HCT116 (cell line): Measurements from ENCODE around the gene DMBT1. TPM values are rescaled to one million over a fixed set of nuclear protein-coding genes. Genes with fewer than 3 reads are reported as not detected.
"Not testable (repeated sequence)": the region's sequence is repeated elsewhere in the genome, so short reads cannot be mapped to it uniquely, and the experiment has no call there.

Experiments used
- ATAC-seq: fragments of 200-7000 bp; cut with Tn5 transposase; 2 replicates; pipeline ENCODE4 v1.9.1; 2020; ENCODE audit warnings: mild to moderate bottlenecking, moderate library complexity
- BruUV-seq: library from RNA; stranded (reverse); fragments of 400-500 nt; replicated peaks from 2 replicates; lab custom pipeline; 2021; lab: Mats Ljungman, UMichigan
- CTCF ChIA-PET: fragments of 300-600 bp; sonication (Branson Sonifier 250); formaldehyde crosslinking; loops from one replicate; lab custom pipeline; 2021; ENCODE audit warnings: antibody characterized with exemption; lab: Charles Lee
- POLR2A ChIA-PET: fragments of 300-600, 350-600 bp; sonication (Branson Sonifier 250); formaldehyde crosslinking; loops from one replicate; lab custom pipeline; 2021; ENCODE audit warnings: antibody characterized with exemption; lab: Charles Lee
- RAD21 ChIA-PET, 2 experiments: fragments of 300-600 bp; sonication (Branson Sonifier 250); formaldehyde crosslinking; loops; one replicate each; lab custom pipeline; 2023; ENCODE audit warnings: low total read pairs in 2 of 2; ENCODE audit not compliant: uncharacterized antibody in 2 of 2, unreplicated experiment in 2 of 2, low non-redundant PET in 1 of 2; lab: Charles Lee
- DNase-seq: peaks from one replicate; pipeline ENCODE4 v3.0.0-alpha.2; 2010; ENCODE audit warnings: low read depth, low spot score
- H2AFZ ChIP-seq: fragments of 200-600 bp; shearing (Covaris generic), sonication (generic); 2 replicates; pipeline ENCODE4 v1.6.1; 2017; ENCODE audit warnings: low read depth, mixed run types, mixed read lengths, antibody characterized with exemption, low read length; ENCODE audit not compliant: poor library complexity, severe bottlenecking
- H3K27ac ChIP-seq: 2 replicates; pipeline ENCODE4 v1.5.1; 2012; ENCODE audit warnings: low read depth, low read length
- H3K27me3 ChIP-seq: fragments of 200-600 bp; sonication (generic); 2 replicates; pipeline ENCODE4 v1.6.1; 2016; ENCODE audit warnings: mixed run types, low read length, mixed read lengths; ENCODE audit not compliant: insufficient read depth
- H3K36me3 ChIP-seq, 2 experiments: fragments of 200-500 bp in 1 of 2; fragments of 200-600 bp in 1 of 2; sonication (Bioruptor generic) in 1 of 2; sonication (generic) in 1 of 2; 2 replicates each; pipeline versions ENCODE4 v1.5.1 to v1.6.1; 2014 to 2016; ENCODE audit warnings: low read length in 2 of 2, inconsistent platforms in 1 of 2, mixed read lengths in 1 of 2, mixed run types in 1 of 2; ENCODE audit not compliant: insufficient read depth in 2 of 2, control insufficient read depth in 1 of 2
- H3K4me1 ChIP-seq, 2 experiments: fragments of 200-600 bp in 1 of 2; sonication (generic) in 1 of 2; 2 replicates each; pipeline versions ENCODE4 v1.5.1 to v1.6.1; 2012 to 2017; ENCODE audit warnings: low read length in 2 of 2, inconsistent platforms in 1 of 2, mild to moderate bottlenecking in 1 of 2, mixed read lengths in 1 of 2, mixed run types in 1 of 2, moderate library complexity in 1 of 2; ENCODE audit not compliant: insufficient read depth in 2 of 2, control insufficient read depth in 1 of 2
- H3K4me2 ChIP-seq: fragments of 200-600 bp; sonication (generic); 2 replicates; pipeline ENCODE4 v1.6.1; 2017; ENCODE audit warnings: mixed run types, low read length, mixed read lengths
- H3K4me3 ChIP-seq, 2 experiments: fragments of 200-600 bp in 1 of 2; sonication (generic) in 1 of 2; replicated peaks in 1 of 2; 2 replicates each; pipeline ENCODE4 v1.5.1; 2011 to 2016; ENCODE audit warnings: low read length in 2 of 2, control low read depth in 1 of 2, low read depth in 1 of 2, mild to moderate bottlenecking in 1 of 2, mixed read lengths in 1 of 2, mixed run types in 1 of 2
- H3K79me2 ChIP-seq: fragments of 200-600 bp; sonication (generic); 2 replicates; pipeline ENCODE4 v1.6.1; 2017; ENCODE audit warnings: mild to moderate bottlenecking, mixed run types, low read length, moderate library complexity, mixed read lengths; ENCODE audit not compliant: insufficient read depth
- H3K9ac ChIP-seq: fragments of 200-600 bp; sonication (generic); 2 replicates; pipeline ENCODE4 v1.6.1; 2016; ENCODE audit warnings: low read length, mixed read lengths
- H3K9me2 ChIP-seq: fragments of 200-600 bp; sonication (generic), shearing (Covaris generic); 2 replicates; pipeline ENCODE4 v1.6.1; 2017; ENCODE audit warnings: mixed run types, mild to moderate bottlenecking, moderate library complexity; ENCODE audit not compliant: insufficient read depth
- H3K9me3 ChIP-seq, 2 experiments: fragments of 200-500 bp in 1 of 2; fragments of 200-600 bp in 1 of 2; sonication (Bioruptor generic) in 1 of 2; sonication (generic) in 1 of 2; 2 replicates each; pipeline ENCODE4 v1.6.1; 2014 to 2017; ENCODE audit warnings: low read length in 2 of 2, mixed read lengths in 2 of 2, inconsistent platforms in 1 of 2, low read depth in 1 of 2, mild to moderate bottlenecking in 1 of 2, mixed run types in 1 of 2, moderate library complexity in 1 of 2; ENCODE audit not compliant: control insufficient read depth in 1 of 2, insufficient read depth in 1 of 2
- H4K20me1 ChIP-seq: fragments of 200-600 bp; sonication (generic), shearing (Covaris generic); 2 replicates; pipeline ENCODE4 v1.6.1; 2017; ENCODE audit warnings: mixed run types, mild to moderate bottlenecking, moderate library complexity; ENCODE audit not compliant: insufficient read depth
- CEBPB ChIP-seq: IDR thresholded peaks from 2 replicates; pipeline ENCODE4 v1.6.1; 2012; ENCODE audit warnings: low read depth
- CTCF ChIP-seq, 3 experiments: fragments of 200-600 bp in 1 of 3; sonication (generic) in 1 of 3; IDR thresholded peaks in 2 of 3; conservative IDR thresholded peaks in 1 of 3; 2 replicates each; pipeline ENCODE4 v1.5.1; 2012 to 2017; ENCODE audit warnings: low read depth in 2 of 3, low read length in 2 of 3, antibody characterized with exemption in 1 of 3, borderline replicate concordance in 1 of 3, control low read depth in 1 of 3, mild to moderate bottlenecking in 1 of 3, mixed read lengths in 1 of 3, mixed run types in 1 of 3, moderate library complexity in 1 of 3; ENCODE audit not compliant: insufficient read depth in 1 of 3
- EZH2 ChIP-seq: fragments of 200-600 bp; sonication (generic); IDR thresholded peaks from 2 replicates; pipeline ENCODE4 v1.6.1; 2017; ENCODE audit warnings: antibody characterized with exemption, mixed run types
- JUND ChIP-seq: IDR thresholded peaks from 2 replicates; pipeline ENCODE4 v1.6.1; 2012
- RAD21 ChIP-seq: IDR thresholded peaks from 2 replicates; pipeline ENCODE4 v1.6.1; 2012; ENCODE audit warnings: low read depth, mild to moderate bottlenecking
- YY1 ChIP-seq: IDR thresholded peaks from 2 replicates; pipeline ENCODE4 v1.6.1; 2011; ENCODE audit warnings: low read length, low read depth, moderate library complexity, mild to moderate bottlenecking; ENCODE audit not compliant: insufficient replicate concordance; ENCODE audit errors: extremely low read depth
- ZBTB33 ChIP-seq: IDR thresholded peaks from 2 replicates; pipeline ENCODE4 v1.6.1; 2011; ENCODE audit warnings: mild to moderate bottlenecking, low read length, moderate library complexity; ENCODE audit not compliant: insufficient replicate concordance; ENCODE audit errors: extremely low read depth
- intact Hi-C: fragments of 100-400 bp; cut with micrococcal nuclease; formaldehyde crosslinking; loops from 2 replicates; pipeline ENCODE4 v1.10.0; 2022
- total RNA-seq: library from RNA; stranded (reverse); gene quantifications from one replicate; pipeline ENCODE4 v1.2.1, GENCODE V29; 2021; ENCODE audit not compliant: unreplicated experiment

DMBT1 gene
- total RNA-seq, 1 experiment from 2014 or later, result 0.17 TPM

GRCh38 chr10:122576291-122576690, 15.7 kb downstream of the DMBT1 start:
- ChIA-PET RAD21 (no interaction called here), POLR2A (no interaction called here), CTCF (interaction anchor here (1.1 to 1.3 kb wide), 2 partner anchors 11 kb away, joined by 3 to 4 read pairs; no protein-coding TSS in a partner anchor)
- Histone ChIP-seq H3K9me2 (no peaks in the 10 kb centered on the region), H3K79me2 (no peaks in the 10 kb centered on the region), H2AFZ (no peak overlapping the region), H3K27me3 (0 out of 2 replicates have a peak, but pooled peaks cover 6% of the 10 kb centered on the region), H3K27ac (no peak overlapping the region), H3K4me3 (no peak overlapping the region), H3K36me3 (no peaks in the 10 kb centered on the region), H3K4me2 (no peak overlapping the region), H3K9me3 (no peaks in the 10 kb centered on the region), H3K4me1 (no peaks in the 10 kb centered on the region), H4K20me1 (no peaks in the 10 kb centered on the region), H3K9ac (no peak overlapping the region)
- TF ChIP-seq JUND (no peak), CTCF (IDR thresholded peaks at IDR 0.05 in 2 of 3, conservative IDR thresholded peaks at IDR 0.05 in 1 of 3; ENCODE audit: borderline replicate concordance in 1 of 3, insufficient read depth in 1 of 3, low read depth in 2 of 3, low read length in 2 of 3) (no peak), CEBPB (no peak), EZH2 (no peak), YY1 (no peak)
- intact Hi-C loops, result no loop called here
- ATAC-seq, result no peak
- no peak for DNase-seq
- BruUV-seq, result no TSS peak

GRCh38 chr10:122577311-122577885, 16.8 kb downstream of the DMBT1 start:
- Histone ChIP-seq H3K4me1 (no peaks in the 10 kb centered on the region), H3K9me2 (no peaks in the 10 kb centered on the region), H3K9me3 (no peaks in the 10 kb centered on the region), H3K4me3 (no peak overlapping the region), H3K27ac (no peak overlapping the region), H4K20me1 (no peaks in the 10 kb centered on the region), H3K9ac (no peak overlapping the region), H2AFZ (no peak overlapping the region), H3K79me2 (no peaks in the 10 kb centered on the region), H3K27me3 (0 out of 2 replicates have a peak, but pooled peaks cover 6% of the 10 kb centered on the region), H3K36me3 (no peaks in the 10 kb centered on the region), H3K4me2 (no peak overlapping the region)
- RAD21 ChIA-PET, result no interaction called here
- ATAC-seq, result no peak
- CTCF ChIA-PET, result interaction anchor here (1.3 kb wide), 1 partner anchor 12 kb away, joined by 4 read pairs; no protein-coding TSS in a partner anchor
- intact Hi-C loops, result no loop called here
- DNase-seq, result no peak
- no TSS peak for BruUV-seq
- TF ChIP-seq RAD21 (no peak), ZBTB33 (no peak)
- TF ChIP-seq, all 23 proteins: peak for 0
- POLR2A ChIA-PET, result no interaction called here

- H3K9me2 ChIP-seq, H2AFZ ChIP-seq, ATAC-seq, H4K20me1 ChIP-seq, H3K27me3 ChIP-seq, H3K27ac ChIP-seq, H3K36me3 ChIP-seq, H3K79me2 ChIP-seq, BruUV-seq, POLR2A ChIA-PET, RAD21 ChIA-PET, H3K9me3 ChIP-seq, H3K4me3 ChIP-seq, H3K9ac ChIP-seq, DNase-seq, intact Hi-C loops, H3K4me2 ChIP-seq, CTCF ChIA-PET, H3K4me1 ChIP-seq: not testable (repeated sequence)
These were observed 25.5 kb downstream of the DMBT1 start for GRCh38 chr10:122586070-122586469.
